ENCODE measurements around the gene RCAN2.

RCAN2 gene

DNA sequence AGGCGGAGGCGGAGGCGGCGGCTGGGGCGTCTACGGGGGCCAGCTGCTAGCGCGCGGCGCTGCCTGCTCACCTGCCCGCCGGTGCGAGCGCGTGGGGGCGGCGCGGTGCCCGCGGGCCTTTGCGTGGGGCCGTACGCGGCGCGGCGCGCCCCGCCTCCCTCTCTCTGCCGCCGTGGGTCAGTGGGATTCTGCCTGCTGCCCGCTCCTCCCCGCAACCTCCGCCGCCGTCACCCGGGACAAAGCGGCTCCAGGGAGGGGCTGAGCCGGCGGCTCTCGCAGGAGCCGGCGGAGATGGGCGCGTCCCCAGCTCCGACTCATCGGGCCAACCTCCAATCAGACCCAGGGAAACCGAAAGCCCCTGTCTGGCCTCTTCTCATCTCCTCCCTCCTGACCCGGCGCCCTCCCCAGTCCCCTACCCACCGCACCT is at the start of gene RCAN2:
TSS of gene RCAN2 (minus strand) at position 249 of the 427 bp plus-strand sequence.
- peak; percentile 13 for DNase-seq

DNA sequence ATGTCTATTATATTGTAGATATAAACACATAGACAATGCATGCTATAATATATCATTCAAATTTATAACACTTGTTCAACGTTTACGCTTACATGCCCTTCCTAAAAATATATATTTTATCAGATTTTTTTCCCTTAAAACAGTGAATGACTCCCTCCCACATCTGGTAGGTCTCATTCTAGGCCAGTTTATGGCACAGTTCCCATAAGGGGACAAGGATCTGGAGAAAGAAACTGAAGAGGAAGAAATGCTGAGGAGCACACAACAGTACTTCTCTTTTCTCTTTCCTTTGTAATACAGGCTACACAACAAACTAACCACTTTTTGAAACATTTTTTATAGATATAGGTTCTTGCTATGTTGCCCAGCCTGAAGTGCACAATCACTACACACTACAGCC is 48.6 kb upstream of the RCAN2 start:
- DNase-seq = no peak

DNA sequence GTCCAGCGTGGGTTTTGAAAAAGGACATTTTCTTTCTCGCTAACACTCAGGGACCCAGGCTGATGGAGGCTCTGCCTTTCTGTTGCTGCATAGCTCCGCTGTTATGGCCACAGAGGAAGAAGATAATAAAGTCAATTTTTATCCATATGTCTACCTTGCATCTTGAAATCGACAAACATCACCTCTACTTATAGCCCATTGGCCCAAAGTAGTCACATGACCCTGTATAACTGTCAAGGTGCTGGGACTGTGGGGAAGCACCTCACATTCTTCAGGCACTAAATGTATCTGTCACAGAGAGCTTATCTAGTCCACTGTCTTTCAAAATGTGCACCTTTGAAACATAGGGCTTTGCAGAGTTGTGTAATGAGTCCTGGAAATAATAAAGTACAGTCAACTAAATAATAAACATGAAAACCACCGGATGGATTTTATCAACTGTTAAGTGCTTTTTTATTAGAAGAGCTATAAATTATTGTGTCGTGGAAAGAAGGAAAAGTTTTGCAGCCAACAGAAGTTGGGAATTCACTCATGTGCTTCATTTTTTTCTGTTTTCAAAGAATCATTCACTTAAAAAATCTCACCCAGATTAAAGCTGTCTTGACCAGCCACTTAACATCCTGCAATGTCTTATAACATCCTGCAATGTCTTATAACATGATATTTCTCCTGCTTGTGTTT is 47.7 kb upstream of the RCAN2 start:
- no peak for DNase-seq

DNA sequence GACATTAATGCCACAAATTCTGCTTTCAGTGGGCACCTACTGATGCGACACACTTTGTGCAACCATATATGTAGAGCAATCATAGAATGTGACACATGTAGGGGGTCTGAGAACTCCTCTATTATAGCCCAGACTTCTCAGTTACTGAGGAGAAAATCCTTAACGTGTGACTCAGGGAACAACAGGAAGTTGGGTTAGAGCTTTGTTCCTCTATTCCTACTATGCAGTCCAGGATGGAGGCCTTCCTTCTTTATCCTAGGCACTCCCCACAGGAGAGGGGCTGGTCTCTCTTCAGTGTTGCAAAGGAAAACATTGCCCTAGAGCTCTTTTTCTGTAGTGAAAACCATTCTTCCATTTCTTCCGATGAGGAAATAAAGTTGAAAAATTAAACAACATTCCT is 39.6 kb upstream of the RCAN2 start:
- DNase-seq = no peak

DNA sequence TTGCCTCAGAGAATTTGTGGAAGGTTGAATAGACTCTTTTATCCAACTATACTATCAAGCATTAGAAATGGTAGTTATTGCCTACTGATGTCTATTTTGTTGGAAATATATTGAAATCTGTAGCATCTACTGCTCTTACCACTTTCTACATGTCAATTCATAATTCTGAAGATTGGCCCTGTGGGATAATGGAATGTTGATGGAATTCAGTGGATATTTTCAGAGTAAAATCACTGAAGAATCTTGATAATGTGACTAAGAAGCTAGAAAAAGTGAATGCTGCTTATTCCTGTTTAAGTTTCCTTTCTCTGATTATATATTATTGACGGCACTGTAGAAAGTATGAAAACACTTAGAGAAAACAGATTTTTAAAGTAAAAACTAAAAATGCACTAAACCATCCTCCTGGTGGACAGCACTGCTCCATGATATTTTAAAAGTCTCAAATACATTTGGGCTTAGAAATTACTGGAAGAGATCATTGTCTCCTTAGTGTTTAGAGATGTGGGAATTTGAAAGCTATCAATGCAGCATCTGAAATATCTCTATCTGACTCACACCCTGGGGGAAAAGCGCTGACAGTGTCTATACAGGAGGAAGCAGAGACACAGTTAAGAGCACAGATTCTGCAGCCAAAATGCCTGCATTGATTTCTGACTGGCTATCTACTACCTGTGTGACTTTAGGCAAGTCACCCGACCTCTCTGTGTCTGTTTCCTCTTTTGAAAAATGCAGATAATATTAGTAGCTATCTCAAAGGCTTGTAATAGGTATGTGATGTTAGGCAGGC is 37.9 kb upstream of the RCAN2 start:
- no peak for DNase-seq

DNA sequence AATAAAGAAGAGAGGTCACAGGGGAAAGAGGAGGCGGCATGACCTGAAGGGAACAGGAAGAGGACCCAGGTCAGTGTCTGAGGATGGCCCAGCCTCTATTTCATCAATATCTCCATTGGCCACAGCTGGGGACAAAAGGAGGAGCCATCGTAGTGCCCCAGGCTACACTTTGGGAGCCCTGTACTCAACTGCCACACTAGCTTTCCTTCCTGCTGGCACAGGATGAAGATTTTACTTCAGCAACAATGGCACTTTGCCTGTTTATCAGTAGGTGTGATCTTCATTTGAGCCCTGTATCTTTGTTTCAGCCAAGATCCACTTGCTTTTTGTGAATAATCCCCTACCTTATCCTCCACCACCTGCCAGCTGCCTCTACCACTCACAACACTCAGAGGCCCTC is 35.4 kb upstream of the RCAN2 start:
- DNase-seq = no peak

DNA sequence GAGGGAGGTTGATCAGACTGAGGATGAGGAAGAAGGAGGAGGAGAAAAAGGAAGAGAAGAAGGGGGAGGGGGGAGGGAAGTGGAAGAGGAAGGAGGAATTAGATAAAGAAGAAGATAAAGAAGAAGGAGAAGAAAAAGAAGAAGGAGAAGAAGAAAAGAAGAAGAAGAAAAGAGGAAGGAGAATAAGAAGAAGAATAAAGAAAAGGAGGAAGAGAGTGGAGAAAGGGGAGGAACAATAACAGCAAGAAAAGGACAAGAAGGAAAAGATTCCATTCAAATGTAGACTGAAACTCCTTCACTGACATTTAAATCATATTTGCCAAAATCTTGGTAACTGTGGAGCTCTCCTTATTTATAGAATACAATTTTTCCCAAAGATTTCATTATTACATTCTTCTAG is 34.3 kb upstream of the RCAN2 start:
- no peak for DNase-seq

DNA sequence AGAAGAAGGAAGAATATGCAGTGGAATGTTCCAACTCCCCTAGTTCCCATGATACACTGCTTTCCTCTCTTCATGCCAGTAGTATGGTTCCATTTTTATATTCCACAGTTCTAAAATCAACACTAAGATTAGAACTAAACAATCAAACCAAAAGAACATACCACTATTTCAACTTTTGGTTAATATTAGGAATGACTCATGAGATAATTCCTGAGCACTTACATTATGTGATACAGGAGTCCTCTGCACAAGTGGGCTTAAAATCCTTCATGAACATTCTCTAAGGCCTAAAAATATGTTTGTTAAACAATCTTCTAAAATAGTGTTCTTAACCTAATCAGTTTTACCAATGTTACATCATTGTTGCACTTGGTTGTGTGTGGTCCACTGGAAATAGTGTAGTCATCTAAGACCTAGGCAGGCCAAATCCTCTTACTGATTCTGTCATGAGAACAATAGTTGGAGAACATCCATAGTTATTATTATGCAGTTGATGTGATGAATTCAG is 30.3 kb upstream of the RCAN2 start:
- DNase-seq = no peak

DNA sequence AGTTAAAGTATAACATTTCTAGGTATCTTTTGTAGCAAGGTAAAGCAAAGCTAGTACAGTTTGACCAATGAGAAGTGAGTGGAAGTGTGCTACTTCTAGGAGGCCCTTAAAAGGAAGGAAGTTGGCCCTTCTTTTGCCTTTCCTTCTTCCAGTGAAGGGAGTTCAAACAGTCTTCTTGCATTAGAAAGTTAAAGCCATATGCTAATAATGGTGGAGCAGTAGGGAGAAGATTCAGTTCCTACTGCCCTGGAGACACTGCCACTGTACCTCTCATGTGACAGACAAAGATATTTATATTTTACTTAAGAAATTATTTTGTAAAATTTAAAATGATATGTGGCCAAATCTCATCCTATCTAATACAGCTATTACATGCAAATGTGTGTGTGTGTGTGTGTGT is 26.0 kb upstream of the RCAN2 start:
- DNase-seq = no peak

DNA sequence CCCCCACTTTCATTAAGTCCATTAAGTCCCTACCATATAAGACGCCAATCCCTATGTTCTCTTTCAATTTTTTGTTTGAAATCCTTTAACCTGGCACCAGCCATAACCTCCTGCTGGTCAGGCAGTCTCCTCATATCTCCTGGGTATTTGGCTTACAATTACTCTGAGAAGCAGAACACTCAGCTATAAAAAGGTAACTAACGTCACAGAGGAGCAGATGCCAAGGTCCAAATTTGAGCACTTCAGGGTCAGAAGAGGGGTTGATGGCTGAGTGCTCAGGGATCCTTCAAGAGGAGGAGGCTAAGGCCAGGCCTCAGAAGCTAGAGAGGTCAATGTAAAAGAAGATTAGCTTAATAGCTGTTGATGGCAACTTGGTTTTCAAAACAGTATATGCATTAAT is 22.3 kb upstream of the RCAN2 start:
- DNase-seq = no peak

DNA sequence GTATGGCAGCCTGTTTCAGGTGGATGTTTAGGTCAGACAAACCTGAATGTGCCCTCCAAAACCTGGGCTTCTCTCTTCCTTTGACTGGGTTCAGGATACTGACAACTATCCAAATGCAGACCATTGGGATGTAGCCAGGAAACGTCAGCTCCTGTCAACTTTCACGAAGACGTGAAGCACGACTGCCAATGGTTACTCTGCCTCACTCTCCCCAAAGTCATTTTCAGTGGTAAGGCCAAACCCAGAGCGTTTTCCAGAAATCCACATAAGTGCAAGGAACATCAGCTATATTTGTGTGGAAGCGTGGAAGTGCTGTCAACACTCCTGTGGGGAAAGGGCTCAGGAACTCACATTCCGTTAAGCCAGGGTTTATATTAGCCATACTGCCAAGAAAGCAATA is 20.1 kb upstream of the RCAN2 start:
- no peak for DNase-seq

DNA sequence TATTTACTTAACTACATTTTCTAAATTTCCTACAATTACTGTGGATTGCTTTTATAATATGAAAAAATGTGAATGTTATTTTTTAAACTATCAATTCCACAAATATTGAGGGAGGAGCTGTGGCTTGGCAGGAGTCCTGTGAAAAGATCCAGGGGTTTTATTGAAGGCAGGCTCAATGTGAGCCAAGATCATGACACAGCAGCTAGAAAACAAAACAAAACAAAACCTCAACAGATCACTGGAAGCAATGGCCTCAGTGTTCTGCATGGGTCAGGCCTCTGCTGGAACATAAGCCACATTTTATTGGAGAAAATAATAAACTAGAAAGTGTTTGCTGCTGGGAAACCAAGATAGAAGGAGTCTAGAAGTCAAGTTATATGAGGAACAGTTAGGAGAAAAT is 19.4 kb upstream of the RCAN2 start:
- no peak for DNase-seq

DNA sequence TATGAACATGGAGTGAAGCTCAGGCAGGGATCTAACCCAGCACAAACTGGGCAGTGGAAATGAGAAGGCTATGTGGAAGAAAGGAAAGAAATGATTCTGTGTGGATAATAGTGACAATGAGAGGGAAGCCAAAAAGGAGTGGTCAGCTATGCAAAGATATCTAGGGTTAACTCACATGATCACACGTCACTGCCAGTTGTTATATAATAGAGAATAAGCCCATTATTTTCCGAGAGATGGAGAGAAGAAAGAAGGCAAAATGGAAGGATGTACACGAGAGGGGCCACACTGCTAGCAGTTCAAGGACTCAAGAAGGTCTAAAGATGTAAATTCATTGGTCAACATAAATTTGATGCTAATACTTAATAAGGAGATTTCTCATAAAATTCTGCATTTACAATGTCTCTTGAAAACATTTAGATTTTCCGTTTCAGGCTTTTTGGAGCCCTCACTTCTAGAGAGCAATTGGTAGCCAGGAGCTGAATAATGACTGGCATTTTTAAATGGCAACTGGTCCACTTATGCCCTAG is 18.8 kb upstream of the RCAN2 start:
- no peak for DNase-seq

DNA sequence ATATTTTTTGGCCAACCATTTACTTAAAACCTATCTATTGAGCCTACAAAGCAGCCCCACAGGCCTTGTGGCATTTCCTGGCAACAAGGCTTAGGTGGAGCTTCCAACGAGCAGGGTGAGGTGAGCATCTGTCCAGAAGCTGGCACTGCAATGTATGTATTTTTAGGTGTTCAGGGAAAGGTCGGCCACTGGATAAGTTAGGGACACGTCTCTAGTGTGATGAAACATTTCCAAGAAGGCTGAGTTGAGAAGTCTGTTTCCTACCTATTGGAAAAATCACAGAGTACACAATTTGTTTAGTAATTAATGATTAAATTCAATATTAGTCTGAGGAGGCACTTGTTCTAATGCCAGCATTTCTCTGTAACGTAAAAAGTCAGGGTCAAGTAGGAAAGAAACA is 17.8 kb upstream of the RCAN2 start:
- no peak for DNase-seq

DNA sequence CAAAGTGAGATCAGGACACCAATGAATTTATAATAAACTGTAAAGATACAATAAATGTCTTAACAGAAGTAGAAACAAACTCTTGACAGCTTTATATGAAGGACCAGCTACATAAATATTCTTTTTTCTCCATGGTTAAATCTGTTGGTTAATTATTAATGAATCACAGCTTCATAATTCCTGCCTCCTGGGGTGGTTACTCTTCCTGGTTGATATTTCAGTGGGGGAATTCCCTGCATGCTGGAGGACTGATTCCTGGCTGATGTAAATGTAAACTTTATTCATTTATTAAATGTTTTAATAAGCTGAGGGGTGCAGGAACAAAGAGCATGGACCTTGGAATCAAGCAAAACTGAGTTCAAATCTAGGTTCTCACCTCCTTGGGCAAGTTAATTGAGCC is 16.2 kb upstream of the RCAN2 start:
- no peak for DNase-seq

DNA sequence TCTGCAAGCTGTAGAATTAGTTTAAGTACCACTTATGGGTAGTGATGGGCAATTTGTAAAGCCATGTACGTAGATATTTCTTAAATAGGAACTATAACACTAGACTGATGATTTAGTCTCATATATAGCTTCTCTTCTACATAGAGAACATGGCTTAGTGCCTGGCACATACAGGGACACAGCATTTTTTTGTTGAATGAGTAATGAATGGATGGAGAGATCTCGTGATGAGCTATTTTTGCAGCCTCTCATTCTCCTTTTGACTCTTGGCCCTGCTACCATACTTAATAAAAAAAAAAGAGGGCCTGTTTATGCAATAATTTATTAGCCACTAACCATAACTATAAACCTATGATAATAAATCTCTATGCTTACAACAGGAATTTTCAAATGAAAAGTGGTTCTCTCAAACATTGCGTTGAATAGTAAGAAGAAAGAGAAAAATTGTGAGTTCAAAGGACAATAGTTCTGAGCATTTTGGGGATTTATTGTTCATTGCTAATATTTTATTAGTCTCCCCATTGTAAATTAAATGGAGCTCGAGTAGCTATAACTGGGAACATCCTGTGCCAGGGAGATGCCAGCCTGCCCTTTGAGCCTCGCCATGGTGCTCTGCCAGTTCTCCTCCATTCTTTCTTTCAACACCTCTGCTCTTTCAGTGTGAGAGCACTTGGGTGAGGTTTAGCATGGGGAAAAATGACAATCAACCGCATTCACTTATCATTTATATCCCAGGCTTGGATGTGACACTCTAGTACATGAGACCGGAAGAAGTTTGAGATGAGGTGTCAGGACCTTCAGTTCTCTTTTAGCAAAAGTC is 14.7 kb upstream of the RCAN2 start:
- no peak for DNase-seq

DNA sequence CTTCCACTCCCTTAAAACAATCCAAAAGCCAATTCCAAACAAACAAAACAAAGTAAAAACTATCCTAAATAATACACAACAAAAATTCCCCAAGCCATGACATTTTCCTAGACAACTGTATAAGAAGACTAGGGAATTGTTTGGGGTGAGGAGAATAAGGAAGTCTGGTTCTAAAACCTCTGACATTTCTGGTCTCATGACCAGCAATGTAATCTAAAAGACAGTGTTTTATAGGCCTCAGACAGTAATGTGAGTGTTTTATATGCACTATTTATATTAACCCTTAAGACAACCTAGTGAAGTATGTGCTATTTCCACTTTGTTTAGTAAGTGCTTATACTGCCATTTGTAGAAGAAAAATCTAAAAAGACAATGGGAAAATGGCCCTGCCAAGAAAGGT is 13.0 kb upstream of the RCAN2 start:
- no peak for DNase-seq

DNA sequence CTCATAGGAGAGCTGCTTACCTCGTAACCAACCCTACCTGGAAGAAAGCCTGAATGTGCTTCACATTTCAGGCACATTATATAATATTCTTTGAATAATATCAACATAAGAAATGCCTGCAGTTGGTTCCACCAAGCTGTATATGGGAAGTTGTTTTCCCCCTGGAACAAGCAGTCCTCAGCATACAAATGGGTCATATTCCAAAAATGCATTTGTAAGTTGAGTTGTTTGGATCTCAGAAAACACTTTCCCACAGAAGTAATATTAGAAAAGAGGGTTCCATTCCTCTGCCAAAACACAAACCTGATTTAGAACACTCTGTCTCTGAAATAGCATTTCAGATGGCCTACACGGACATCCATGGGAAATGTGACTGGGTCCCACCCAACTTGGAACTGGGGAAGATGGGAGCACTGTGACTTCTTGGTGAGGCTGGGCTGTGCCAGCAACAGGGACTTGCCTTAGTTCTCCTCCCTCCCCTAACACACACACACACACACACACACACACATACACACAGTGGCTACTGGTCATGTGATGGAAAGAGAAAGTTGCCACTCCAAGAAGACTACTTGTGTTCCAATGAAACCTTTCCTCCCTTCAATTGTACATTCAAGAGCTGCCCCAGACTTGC is 11.4 kb upstream of the RCAN2 start:
- DNase-seq = no peak

DNA sequence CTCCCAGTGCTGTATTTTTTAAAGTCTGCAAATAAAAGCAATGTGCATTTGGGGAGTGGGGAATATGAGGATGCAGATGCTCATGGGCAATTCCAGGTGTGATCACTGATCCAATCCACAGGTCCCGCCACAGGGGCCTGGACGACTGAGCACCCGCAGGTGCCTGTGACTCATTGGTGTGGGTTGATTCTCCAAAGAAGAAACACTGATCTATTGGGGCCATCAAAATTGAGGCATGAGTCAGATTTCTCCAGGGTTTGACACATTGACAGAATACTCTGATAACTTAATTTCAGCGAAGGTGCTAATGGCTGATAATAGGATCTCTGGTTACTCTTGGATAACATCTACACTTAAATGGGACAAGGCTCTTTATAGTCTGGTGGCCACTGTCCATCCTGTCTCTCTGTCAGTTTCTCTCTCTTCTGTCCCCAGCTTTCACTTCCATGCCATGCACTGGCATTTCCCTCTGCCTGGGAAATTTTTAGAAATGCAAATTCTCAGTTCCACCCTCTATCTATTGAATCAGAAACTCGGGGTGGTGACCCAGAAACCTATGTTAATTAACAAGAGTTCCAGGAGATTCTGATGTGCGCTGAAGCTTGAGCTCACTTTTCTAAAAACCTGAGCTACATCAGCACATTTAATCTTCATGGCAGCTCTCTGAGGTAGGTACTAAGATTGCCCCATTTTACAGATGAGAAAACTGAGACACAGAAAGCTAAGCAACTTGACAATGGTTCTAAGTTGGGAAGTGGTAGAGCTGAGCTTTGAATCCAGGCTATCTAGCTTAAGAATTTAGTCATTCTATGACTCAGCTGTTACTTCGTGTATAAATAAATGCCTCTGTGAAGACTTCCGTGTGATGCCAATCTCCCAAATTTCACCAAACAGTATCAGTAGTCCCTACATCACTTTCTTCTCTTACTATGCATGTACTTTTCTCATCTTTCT is 10.2 kb upstream of the RCAN2 start:
- no peak for DNase-seq

DNA sequence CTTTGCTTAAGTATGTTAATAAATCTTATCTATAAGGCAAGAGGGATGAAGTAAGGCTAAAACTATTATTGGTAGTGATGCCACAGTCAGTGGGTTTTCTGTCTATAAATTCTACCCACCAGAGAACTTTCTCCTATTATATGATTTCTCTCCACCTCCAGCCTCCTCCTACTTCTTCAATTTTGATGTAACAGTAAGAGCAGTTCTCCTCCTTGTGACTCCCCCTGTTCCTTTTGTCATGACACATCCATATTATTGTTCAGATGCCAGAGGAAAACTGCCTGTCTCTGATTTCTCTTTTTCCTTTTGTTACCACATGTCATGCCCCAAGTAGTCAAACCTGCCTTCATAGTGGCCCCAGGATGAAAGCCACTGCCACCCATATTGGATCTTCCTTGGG is 9.1 kb upstream of the RCAN2 start:
- no peak for DNase-seq
